Neural cell (in vitro differentiated cells): Measurements from ENCODE around the gene ZC3H7B. TPM values are rescaled to one million over a fixed set of nuclear protein-coding genes. Genes with fewer than 3 reads are reported as not detected.
"Not testable (repeated sequence)": the region's sequence is repeated elsewhere in the genome, so short reads cannot be mapped to it uniquely, and the experiment has no call there.

ENCODE experiments used
- H2AFZ ChIP-seq: fragments of 200-600, 300-800 bp; sonication (generic), shearing (Covaris generic); 2 replicates; pipeline ENCODE4 v1.6.0; 2014; ENCODE audit warnings: low read depth, mild to moderate bottlenecking, antibody characterized with exemption, low read length, moderate library complexity
- H3F3A ChIP-seq: fragments of 200-600 bp; shearing (Covaris generic); 2 replicates; pipeline ENCODE4 v1.6.1; 2016; ENCODE audit warnings: mild to moderate bottlenecking, moderate library complexity, mixed read lengths, antibody characterized with exemption, low read length; ENCODE audit not compliant: insufficient read depth, poor library complexity, severe bottlenecking
- H3K27ac ChIP-seq: fragments of 200-600, 300-800 bp; sonication (generic), shearing (Covaris generic); 2 replicates; pipeline ENCODE4 v1.5.1; 2014; ENCODE audit warnings: mild to moderate bottlenecking, low read length, moderate library complexity
- H3K27me3 ChIP-seq: fragments of 300-800, 200-600 bp; sonication (generic), shearing (Covaris generic); 2 replicates; pipeline ENCODE4 v1.6.0; 2014; ENCODE audit warnings: mild to moderate bottlenecking, low read depth, low read length, moderate library complexity; ENCODE audit not compliant: insufficient read depth
- H3K36me3 ChIP-seq: fragments of 300-800, 200-600 bp; sonication (generic), shearing (Covaris generic); 2 replicates; pipeline ENCODE4 v1.5.1; 2014; ENCODE audit warnings: mild to moderate bottlenecking, antibody characterized with exemption, low read length, moderate library complexity; ENCODE audit not compliant: insufficient read depth
- H3K4me2 ChIP-seq: fragments of 300-800, 200-600 bp; sonication (generic), shearing (Covaris generic); 2 replicates; pipeline ENCODE4 v1.6.0; 2014; ENCODE audit warnings: mild to moderate bottlenecking, low read length
- H3K4me3 ChIP-seq: fragments of 300-800, 200-600 bp; sonication (generic), shearing (Covaris generic); 2 replicates; pipeline ENCODE4 v1.5.1; 2014; ENCODE audit warnings: mild to moderate bottlenecking, low read length, moderate library complexity
- H3K79me2 ChIP-seq: fragments of 200-600 bp; shearing (Covaris generic); replicated peaks from 2 replicates; pipeline ENCODE4 v1.6.0; 2014; ENCODE audit warnings: mild to moderate bottlenecking, low read length, moderate library complexity; ENCODE audit not compliant: insufficient read depth
- H3K9ac ChIP-seq: fragments of 300-800, 200-600 bp; sonication (generic), shearing (Covaris generic); 2 replicates; pipeline ENCODE4 v1.6.1; 2016; ENCODE audit warnings: mild to moderate bottlenecking, low read length, mixed read lengths
- H3K9me2 ChIP-seq: fragments of 200-600 bp; shearing (Covaris generic); 2 replicates; pipeline ENCODE4 v1.6.1; 2016; ENCODE audit warnings: mild to moderate bottlenecking, low read length, mixed read lengths; ENCODE audit not compliant: insufficient read depth
- H3K9me3 ChIP-seq: fragments of 200-600, 300-800 bp; sonication (generic), shearing (Covaris generic); 2 replicates; pipeline ENCODE4 v1.6.1; 2016; ENCODE audit warnings: mild to moderate bottlenecking, mixed run types, low read length, moderate library complexity, mixed read lengths
- H4K20me1 ChIP-seq: fragments of 200-600 bp; shearing (Covaris generic); 2 replicates; pipeline ENCODE4 v1.6.1; 2016; ENCODE audit warnings: mild to moderate bottlenecking, mixed run types; ENCODE audit not compliant: insufficient read depth
- CTCF ChIP-seq: fragments of 450-650 bp; IDR thresholded peaks from 2 replicates; pipeline ENCODE4 v1.5.1; 2014; ENCODE audit warnings: antibody characterized with exemption, mild to moderate bottlenecking, moderate library complexity; ENCODE audit not compliant: poor library complexity, severe bottlenecking
- EP300 ChIP-seq: fragments of 450-650 bp; conservative IDR thresholded peaks from 2 replicates; pipeline ENCODE4 v1.6.1; 2014; ENCODE audit warnings: antibody characterized with exemption, mild to moderate bottlenecking, moderate library complexity; ENCODE audit not compliant: poor library complexity, severe bottlenecking
- EZH2 ChIP-seq: fragments of 200-600, 300-800 bp; shearing (Covaris generic), sonication (generic); IDR thresholded peaks from 2 replicates; pipeline ENCODE4 v1.6.1; 2014; ENCODE audit warnings: antibody characterized with exemption, low read length, borderline replicate concordance, mild to moderate bottlenecking; ENCODE audit not compliant: insufficient read depth, poor library complexity, severe bottlenecking
- MXI1 ChIP-seq: fragments of 450-650 bp; conservative IDR thresholded peaks from 2 replicates; pipeline ENCODE4 v1.6.1; 2014; ENCODE audit warnings: antibody characterized with exemption, mild to moderate bottlenecking; ENCODE audit not compliant: poor library complexity, severe bottlenecking
- POLR2AphosphoS5 ChIP-seq: IDR thresholded peaks from 2 replicates; pipeline ENCODE4 v1.6.1; 2012
- RAD21 ChIP-seq: fragments of 450-650 bp; conservative IDR thresholded peaks from 2 replicates; pipeline ENCODE4 v1.6.1; 2014; ENCODE audit warnings: antibody characterized with exemption, mild to moderate bottlenecking, moderate library complexity
- REST ChIP-seq: IDR thresholded peaks from 2 replicates; pipeline ENCODE4 v1.6.1; 2012; ENCODE audit warnings: borderline replicate concordance
- SMC3 ChIP-seq: fragments of 450-650 bp; conservative IDR thresholded peaks from 2 replicates; pipeline ENCODE4 v1.6.1; 2014; ENCODE audit warnings: antibody characterized with exemption, mild to moderate bottlenecking, moderate library complexity; ENCODE audit not compliant: poor library complexity
- TAF1 ChIP-seq: IDR thresholded peaks from 2 replicates; pipeline ENCODE4 v1.6.1; 2012; ENCODE audit warnings: low read depth
- polyA plus RNA-seq: library from polyadenylated mRNA; depleted of rRNA; stranded (reverse); fragments of >200 nt; gene quantifications from 2 replicates; pipeline ENCODE4 v1.2.3, GENCODE V29; 2014

ZC3H7B gene
- polyA plus RNA-seq, 1 donor from 2014 or later = 34.6 TPM

- Histone ChIP-seq H3K27ac (no peak overlapping the region), H4K20me1 (no peaks in the 10 kb centered on the region), H3K9me3 (no peaks in the 10 kb centered on the region), H2AFZ (no peak overlapping the region), H3K4me3 (no peak overlapping the region), H3K9ac (no peak overlapping the region), H3K27me3 (no peaks in the 10 kb centered on the region), H3K36me3 (no peaks in the 10 kb centered on the region), H3K79me2 (peaks cover 3% of the 10 kb centered on the region), H3F3A (no peaks in the 10 kb centered on the region), H3K9me2 (no peaks in the 10 kb centered on the region), H3K4me2 (no peak overlapping the region)
- no peak for TF ChIP-seq MXI1
- TF ChIP-seq CTCF = no peak
- no peak for TF ChIP-seq RAD21
- no peak for TF ChIP-seq EP300
- TF ChIP-seq EZH2 = no peak
- TF ChIP-seq TAF1 = no peak
- TF ChIP-seq POLR2AphosphoS5 = no peak
- TF ChIP-seq REST = no peak
- TF ChIP-seq SMC3 = no peak
Observed at GRCh38 chr22:41289671-41290070, 11.7 kb upstream of the ZC3H7B start.

- no peaks in the 10 kb centered on the region for H3K9me3 ChIP-seq
- TF ChIP-seq REST (no peak), SMC3 (no peak), CTCF (no peak)
- no peak overlapping the region for H3K4me2 ChIP-seq
- H3K4me3 ChIP-seq = no peak overlapping the region
- H4K20me1 ChIP-seq = no peaks in the 10 kb centered on the region
- no peaks in the 10 kb centered on the region for H3F3A ChIP-seq
- H3K36me3 ChIP-seq = no peaks in the 10 kb centered on the region
- no peaks in the 10 kb centered on the region for H3K27me3 ChIP-seq
- H2AFZ ChIP-seq = no peak overlapping the region
- no peak overlapping the region for H3K9ac ChIP-seq
- H3K27ac ChIP-seq = no peak overlapping the region
- no peaks in the 10 kb centered on the region for H3K79me2 ChIP-seq
- H3K9me2 ChIP-seq = no peaks in the 10 kb centered on the region
Observed at GRCh38 chr22:41290262-41291221, 10.8 kb upstream of the ZC3H7B start.

- H3K9me3 ChIP-seq, H4K20me1 ChIP-seq, H3K79me2 ChIP-seq, H3K4me2 ChIP-seq, H3K9me2 ChIP-seq, H3K27ac ChIP-seq, H3F3A ChIP-seq, H2AFZ ChIP-seq, H3K36me3 ChIP-seq, H3K27me3 ChIP-seq, H3K4me3 ChIP-seq, H3K9ac ChIP-seq: not testable (repeated sequence)
Observed at GRCh38 chr22:41294816-41295215, 6.5 kb upstream of the ZC3H7B start.
